ENCODE data around the gene PAX5. TPM values are rescaled to one million over a fixed set of nuclear protein-coding genes. Genes with fewer than 3 reads are reported as not detected.

Gene PAX5
- total RNA-seq, 3 donors from 2014 or later, result 0.59 TPM; not detected in 2

- no peak overlapping the region for H3K4me3 ChIP-seq
- H3K9me3 ChIP-seq, result peaks cover 5 to 11% of the 10 kb centered on the region in 2 donors
- H3K27ac ChIP-seq, result no peak overlapping the region
- H3K36me3 ChIP-seq, result no peaks in the 10 kb centered on the region
- intact Hi-C loops (cut with DNase I; ENCODE audit: low total_unique reads), result no loop called here
- peaks cover 0 to 78% of the 10 kb centered on the region in 2 donors for H3K27me3 ChIP-seq
- no peak for DNase-seq (ENCODE audit: low spot score in 2 of 2)
- H3K4me1 ChIP-seq, result no peaks in the 10 kb centered on the region
- TF ChIP-seq POLR2AphosphoS5 (IDR thresholded peaks at IDR 0.05), result no peak
- TF ChIP-seq CTCF (IDR thresholded peaks at IDR 0.05), result no peak
- no peak for TF ChIP-seq POLR2A (IDR thresholded peaks at IDR 0.05)
Observed at GRCh38 chr9:36988848-36989247, 45.2 kb downstream of the PAX5 start.

GRCh38 chr9:36987891-36988290, 46.2 kb downstream of the PAX5 start:
- Histone ChIP-seq H3K4me1 (no peaks in the 10 kb centered on the region), H3K9me3 (peaks cover 5 to 11% of the 10 kb centered on the region in 2 donors), H3K4me3 (no peak overlapping the region), H3K27me3 (peaks cover 0 to 74% of the 10 kb centered on the region in 2 donors), H3K27ac (no peak overlapping the region), H3K36me3 (no peaks in the 10 kb centered on the region)
- TF ChIP-seq POLR2A (IDR thresholded peaks at IDR 0.05), result no peak
- intact Hi-C loops (cut with DNase I; ENCODE audit: low total_unique reads), result no loop called here
- no peak for DNase-seq (ENCODE audit: low spot score in 2 of 2)

- intact Hi-C loops (cut with DNase I; ENCODE audit: low total_unique reads), result no loop called here
- Histone ChIP-seq H3K36me3 (no peaks in the 10 kb centered on the region), H3K27ac (no peak overlapping the region), H3K9me3 (peaks cover 5 to 11% of the 10 kb centered on the region in 2 donors), H3K27me3 (peaks cover 0 to 73% of the 10 kb centered on the region in 2 donors), H3K4me3 (no peak overlapping the region), H3K4me1 (no peaks in the 10 kb centered on the region)
- TF ChIP-seq POLR2A (IDR thresholded peaks at IDR 0.05) (no peak), POLR2AphosphoS5 (IDR thresholded peaks at IDR 0.05) (no peak), CTCF (IDR thresholded peaks at IDR 0.05) (no peak)
- DNase-seq (ENCODE audit: low spot score in 2 of 2), result no peak
Observed at GRCh38 chr9:36987409-36987808, 46.7 kb downstream of the PAX5 start.

GRCh38 chr9:36986468-36987408, 47.3 kb downstream of the PAX5 start:
- H3K4me1 ChIP-seq, result no peaks in the 10 kb centered on the region
- no peak for DNase-seq (ENCODE audit: low spot score in 2 of 2)
- TF ChIP-seq CTCF (IDR thresholded peaks at IDR 0.05), result no peak
- TF ChIP-seq POLR2AphosphoS5 (IDR thresholded peaks at IDR 0.05), result no peak
- no peak for TF ChIP-seq POLR2A (IDR thresholded peaks at IDR 0.05)
- H3K4me3 ChIP-seq, result peak overlapping the region in 1 of 3 donors; percentile 39
- H3K9me3 ChIP-seq, result peaks cover 5 to 11% of the 10 kb centered on the region in 2 donors
- H3K27ac ChIP-seq, result no peak overlapping the region
- H3K36me3 ChIP-seq, result no peaks in the 10 kb centered on the region
- peaks cover 0 to 71% of the 10 kb centered on the region in 2 donors for H3K27me3 ChIP-seq
- intact Hi-C loops (cut with DNase I; ENCODE audit: low total_unique reads), result no loop called here

GRCh38 chr9:36985769-36986467, 48.1 kb downstream of the PAX5 start:
- no peaks in the 10 kb centered on the region for H3K36me3 ChIP-seq
- no peak overlapping the region for H3K27ac ChIP-seq
- peaks cover 0 to 65% of the 10 kb centered on the region in 2 donors for H3K27me3 ChIP-seq
- intact Hi-C loops (cut with DNase I; ENCODE audit: low total_unique reads), result no loop called here
- DNase-seq (ENCODE audit: low spot score in 2 of 2), result no peak
- no peaks in the 10 kb centered on the region for H3K4me1 ChIP-seq
- peaks cover 0 to 5% of the 10 kb centered on the region in 2 donors for H3K9me3 ChIP-seq
- peak overlapping the region in 1 of 3 donors; percentile 39 for H3K4me3 ChIP-seq
- no peak for TF ChIP-seq POLR2AphosphoS5 (IDR thresholded peaks at IDR 0.05)
- TF ChIP-seq POLR2A (IDR thresholded peaks at IDR 0.05), result no peak
- TF ChIP-seq CTCF (IDR thresholded peaks at IDR 0.05), result no peak

Measured in breast epithelium (tissue), 4 donors.